Measurements from ENCODE around the gene TNNT2. TPM values are rescaled to one million over a fixed set of nuclear protein-coding genes. Genes with fewer than 3 reads are reported as not detected.

The TNNT2 gene
- total and polyA plus RNA-seq, 2 donors (not counting 3 experiments of a cell fraction or from before 2014, with no cell fraction given) = not detected

DNA sequence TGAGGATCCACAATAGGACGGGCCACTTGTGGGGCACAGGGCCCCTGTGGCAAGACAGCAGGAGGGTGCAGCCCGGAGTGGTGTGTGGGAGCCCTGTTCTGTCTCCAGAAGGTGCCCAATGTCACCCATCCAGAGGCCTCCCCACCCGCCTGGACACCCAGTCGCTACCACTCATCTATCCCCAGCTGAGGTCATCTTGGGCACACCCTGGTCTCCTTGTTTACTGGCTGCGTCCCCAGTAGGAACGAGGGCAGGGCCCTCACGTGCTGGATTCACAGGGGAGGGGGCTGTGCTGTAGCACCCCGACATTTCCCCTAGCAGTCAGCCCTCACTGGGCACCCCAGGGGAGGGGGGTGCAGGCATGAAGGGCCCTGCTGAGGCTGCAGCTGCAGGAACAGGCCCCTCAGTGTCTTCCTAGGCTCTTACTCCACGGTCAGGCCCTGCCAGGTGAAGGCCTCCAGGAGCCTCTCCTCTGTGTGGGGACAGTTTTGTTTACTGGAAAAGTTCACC lies 2.3 kb upstream of the TNNT2 start:
- Histone ChIP-seq H3K36me3 (ENCODE audit: control insufficient read depth in 2 of 2, extremely low read depth in 1 of 2, insufficient read depth in 2 of 2, low read length in 2 of 2) (no peaks in the 10 kb centered on the region), H3K79me2 (ENCODE audit: control insufficient read depth, insufficient read depth, low read length) (no peaks in the 10 kb centered on the region), H3K9me1 (replicated peaks; ENCODE audit: control insufficient read depth, extremely low read depth, insufficient read depth, low read length) (no peaks in the 10 kb centered on the region), H4K20me1 (replicated peaks; ENCODE audit: control insufficient read depth, extremely low read depth, insufficient read depth, low read length) (no peaks in the 10 kb centered on the region), H2AFZ (ENCODE audit: low read depth, low read length) (no peak overlapping the region), H3K4me3 (replicated peaks in 1 of 3; ENCODE audit: insufficient read depth in 1 of 3, low read depth in 1 of 3, low read length in 3 of 3) (no peak overlapping the region), H3K4me2 (ENCODE audit: insufficient read depth, low read length) (no peak overlapping the region), H3K9ac (replicated peaks; ENCODE audit: extremely low read depth, insufficient read depth, low read length) (no peak overlapping the region), H3K27ac (ENCODE audit: insufficient read depth, low read depth, low read length) (no peak overlapping the region), H3K4me1 (ENCODE audit: control insufficient read depth, extremely low read depth, insufficient read depth, low read length) (no peaks in the 10 kb centered on the region), H3K9me3 (replicated peaks; ENCODE audit: control insufficient read depth, insufficient read depth, low read length) (no peaks in the 10 kb centered on the region), H3K27me3 (ENCODE audit: control insufficient read depth in 2 of 2, insufficient read depth in 2 of 2, low read length in 2 of 2) (peaks cover 3 to 12% of the 10 kb centered on the region in 2 experiments)
- BruUV-seq (replicated peaks) = no TSS peak
- CTCF ChIA-PET = no interaction called here
- DNase-seq (ENCODE audit: low read depth, low spot score) (no peak), FAIRE-seq (no peak)
- dilution Hi-C loops (cut with MboI; ENCODE audit: extremely low pct_ligation_motif_present, low sequenced_read_pairs) (no loop called here), intact Hi-C loops (cut with micrococcal nuclease) (no loop called here)
- POLR2A ChIA-PET = no interaction called here
- TF ChIP-seq JUN (IDR thresholded peaks at IDR 0.05; ENCODE audit: borderline replicate concordance, insufficient read depth, insufficient read length, low read depth) (no peak), POLR2AphosphoS5 (IDR thresholded peaks at IDR 0.05; ENCODE audit: insufficient read depth, low read depth, low read length) (no peak), POLR2A (IDR thresholded peaks at IDR 0.05; ENCODE audit: low read depth, low read length) (no peak), MYC (IDR thresholded peaks at IDR 0.05; ENCODE audit: low read depth, low read length) (no peak), EZH2 (IDR thresholded peaks at IDR 0.05; ENCODE audit: borderline replicate concordance, low read depth, low read length, severe bottlenecking) (no peak), GATA2 (IDR thresholded peaks at IDR 0.05; ENCODE audit: insufficient read depth, insufficient read length, low read depth, low read length) (no peak), FOS (IDR thresholded peaks at IDR 0.05; ENCODE audit: borderline replicate concordance, insufficient read depth, low read length) (no peak)
- TF ChIP-seq, protein P1, sequence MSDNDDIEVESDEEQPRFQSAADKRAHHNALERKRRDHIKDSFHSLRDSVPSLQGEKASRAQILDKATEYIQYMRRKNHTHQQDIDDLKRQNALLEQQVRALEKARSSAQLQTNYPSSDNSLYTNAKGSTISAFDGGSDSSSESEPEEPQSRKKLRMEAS (IDR thresholded peaks at IDR 0.05; ENCODE audit: insufficient read depth, insufficient read length) = no peak
- TF ChIP-seq, protein P2, sequence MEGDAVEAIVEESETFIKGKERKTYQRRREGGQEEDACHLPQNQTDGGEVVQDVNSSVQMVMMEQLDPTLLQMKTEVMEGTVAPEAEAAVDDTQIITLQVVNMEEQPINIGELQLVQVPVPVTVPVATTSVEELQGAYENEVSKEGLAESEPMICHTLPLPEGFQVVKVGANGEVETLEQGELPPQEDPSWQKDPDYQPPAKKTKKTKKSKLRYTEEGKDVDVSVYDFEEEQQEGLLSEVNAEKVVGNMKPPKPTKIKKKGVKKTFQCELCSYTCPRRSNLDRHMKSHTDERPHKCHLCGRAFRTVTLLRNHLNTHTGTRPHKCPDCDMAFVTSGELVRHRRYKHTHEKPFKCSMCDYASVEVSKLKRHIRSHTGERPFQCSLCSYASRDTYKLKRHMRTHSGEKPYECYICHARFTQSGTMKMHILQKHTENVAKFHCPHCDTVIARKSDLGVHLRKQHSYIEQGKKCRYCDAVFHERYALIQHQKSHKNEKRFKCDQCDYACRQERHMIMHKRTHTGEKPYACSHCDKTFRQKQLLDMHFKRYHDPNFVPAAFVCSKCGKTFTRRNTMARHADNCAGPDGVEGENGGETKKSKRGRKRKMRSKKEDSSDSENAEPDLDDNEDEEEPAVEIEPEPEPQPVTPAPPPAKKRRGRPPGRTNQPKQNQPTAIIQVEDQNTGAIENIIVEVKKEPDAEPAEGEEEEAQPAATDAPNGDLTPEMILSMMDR (IDR thresholded peaks at IDR 0.05; ENCODE audit: extremely low read depth in 1 of 2, insufficient read depth in 1 of 2, low read depth in 1 of 2, low read length in 2 of 2) = no peak

All from endothelial cell of umbilical vein (primary cell).